Non-pigmented ciliary epithelial cell (primary cell): ENCODE results near the gene HOXA7.

ENCODE experiments used
- DNase-seq: peaks from one replicate; pipeline ENCODE4 v3.0.0-alpha.2; 2010; ENCODE audit warnings: low read depth

Gene HOXA7

DNA sequence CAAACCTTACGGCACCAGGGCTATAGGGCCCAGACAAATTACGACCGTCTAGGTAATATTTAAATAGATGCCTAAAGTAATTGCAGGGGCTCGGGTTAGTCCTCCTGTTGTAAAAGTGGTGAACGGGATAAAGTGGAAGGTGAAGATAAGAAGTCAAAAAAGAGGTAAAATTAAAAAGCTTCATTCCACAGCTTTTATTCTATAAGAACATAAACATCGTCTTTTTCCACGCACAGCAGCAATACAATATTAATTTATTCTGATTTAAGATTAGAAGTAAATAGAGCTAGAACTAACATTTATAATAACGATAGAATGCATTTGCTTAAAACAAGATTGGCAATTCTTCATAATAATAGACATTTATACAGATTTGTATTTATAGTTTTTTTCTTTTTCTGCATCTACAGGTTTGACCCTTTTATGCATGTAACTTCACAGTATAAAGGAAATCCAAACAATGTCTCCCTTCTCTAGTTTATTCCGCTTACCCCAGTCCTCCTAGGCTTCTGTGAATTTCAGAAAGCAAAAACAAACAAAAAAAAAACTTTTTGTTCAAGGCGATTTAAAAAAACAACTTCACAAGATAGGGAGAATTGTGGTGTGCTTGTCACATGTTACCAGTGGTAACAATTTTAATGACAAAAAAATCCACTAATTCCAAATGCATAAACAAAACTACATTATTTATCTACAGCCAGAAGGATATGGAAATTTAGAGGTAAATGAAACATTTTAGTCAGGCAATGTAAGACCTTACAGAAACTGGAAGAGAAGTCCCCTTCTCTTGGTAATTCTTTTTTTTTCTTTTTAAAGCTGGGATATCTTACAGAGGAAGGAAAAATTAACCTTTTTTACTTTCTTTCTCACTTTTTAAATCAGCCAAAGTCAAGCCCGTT is 14.2 kb upstream of the HOXA7 start:
- no peak for DNase-seq

DNA sequence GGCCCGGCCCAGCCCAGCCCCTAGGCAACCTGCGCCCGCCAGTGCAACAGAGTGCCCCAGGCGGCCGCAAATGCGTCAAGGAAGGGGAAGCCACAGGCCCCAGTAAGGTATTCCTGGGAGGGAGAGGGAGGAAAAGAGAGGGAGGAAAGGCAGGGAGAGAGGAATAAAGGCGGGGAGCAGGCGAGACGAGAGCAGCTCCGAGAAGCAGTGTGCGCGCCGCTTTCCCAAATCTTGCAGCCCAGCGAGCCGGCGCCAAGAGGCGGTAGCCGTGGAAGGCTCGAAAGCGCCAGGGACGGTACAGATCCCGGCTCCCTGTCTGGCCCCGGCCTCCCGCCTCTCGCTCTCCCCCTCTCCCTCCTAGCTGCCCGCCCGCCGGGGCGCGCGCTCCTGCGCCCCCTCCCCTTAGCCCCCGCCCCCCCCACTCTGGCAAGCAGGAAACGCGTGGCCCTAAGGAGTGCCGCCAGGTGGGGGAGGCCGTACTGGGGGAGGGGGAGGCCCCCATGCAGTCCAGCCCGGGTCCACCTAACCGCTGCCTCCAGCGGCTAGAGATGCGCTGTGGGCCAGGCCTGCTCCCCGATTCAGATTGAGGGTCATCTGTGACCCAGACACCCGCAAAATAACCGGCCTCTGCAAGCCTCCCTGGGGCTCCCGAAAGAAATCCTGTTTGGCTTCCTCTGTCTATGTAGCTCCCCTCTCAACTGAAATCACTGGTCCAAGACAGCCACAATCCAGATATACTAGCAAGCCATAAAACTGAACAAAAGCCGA is 13.4 kb upstream of the HOXA7 start:
- no peak for DNase-seq

GRCh38 chr7:27168265-27168947 is 11.9 kb upstream of the HOXA7 start:
- no peak for DNase-seq

DNA sequence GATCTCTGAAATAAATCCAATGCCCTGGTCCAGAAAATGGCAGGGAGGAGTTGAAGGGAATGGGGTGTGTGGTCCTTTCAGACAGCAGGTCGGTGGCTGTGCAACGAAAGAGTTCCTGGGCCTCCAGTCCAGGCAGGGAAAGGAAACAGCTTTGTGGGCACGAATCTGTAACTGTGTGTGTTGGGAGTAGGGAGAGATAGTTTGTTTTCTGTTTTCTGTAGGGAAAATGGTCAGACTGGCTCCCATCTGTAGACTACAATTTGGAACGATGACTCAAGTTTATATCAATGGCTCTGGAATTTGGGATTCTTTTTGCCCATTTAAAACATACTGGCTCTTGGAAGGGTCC is 11.4 kb upstream of the HOXA7 start:
- DNase-seq, result no peak

DNA sequence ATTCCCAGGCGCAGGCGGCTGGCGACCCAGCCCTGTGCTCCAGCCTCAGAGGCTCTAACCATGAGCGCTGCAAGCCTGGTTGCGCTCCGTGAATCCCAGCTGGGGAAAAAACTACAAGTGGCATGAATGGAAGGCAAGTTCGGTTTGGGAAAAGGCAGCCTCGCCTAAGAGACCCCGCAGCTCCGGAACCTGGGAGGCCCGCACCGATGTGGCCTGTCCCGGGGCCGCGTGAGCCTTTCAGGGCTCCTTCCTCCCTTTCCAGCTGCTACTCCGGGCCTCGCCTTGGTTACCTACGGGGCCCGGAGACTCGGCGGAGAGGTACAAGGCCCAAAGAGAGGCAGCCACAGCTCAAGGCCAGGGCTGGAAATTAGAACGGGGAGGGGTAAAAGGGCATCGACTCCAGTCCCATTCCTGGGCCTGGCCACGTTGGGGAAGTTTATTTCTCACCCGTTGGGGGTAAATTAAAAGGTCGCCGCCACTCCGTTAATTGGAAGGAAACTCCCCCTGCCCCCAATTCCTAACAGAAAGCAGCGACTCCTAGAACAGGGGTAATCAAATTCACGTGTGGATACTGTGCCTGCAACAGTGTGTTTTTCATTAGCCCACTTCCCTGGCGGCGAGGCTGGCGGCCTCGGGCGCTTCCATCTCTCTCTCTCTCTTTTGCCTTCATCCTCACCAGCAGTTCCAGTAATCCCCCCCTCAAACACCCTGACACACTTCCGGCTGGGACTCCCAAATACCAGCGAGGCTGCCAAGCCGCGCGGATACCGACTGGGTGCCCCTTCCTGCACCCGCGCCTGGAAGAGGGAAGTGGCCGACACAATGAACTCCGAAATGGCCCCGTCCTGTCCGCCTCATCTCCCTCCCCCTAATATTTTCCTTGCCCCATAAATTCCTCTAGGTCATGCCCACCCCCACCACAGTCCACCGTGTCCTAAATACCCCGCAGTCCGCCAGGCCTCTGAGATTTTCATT is 10.3 kb upstream of the HOXA7 start:
- DNase-seq, result no peak

DNA sequence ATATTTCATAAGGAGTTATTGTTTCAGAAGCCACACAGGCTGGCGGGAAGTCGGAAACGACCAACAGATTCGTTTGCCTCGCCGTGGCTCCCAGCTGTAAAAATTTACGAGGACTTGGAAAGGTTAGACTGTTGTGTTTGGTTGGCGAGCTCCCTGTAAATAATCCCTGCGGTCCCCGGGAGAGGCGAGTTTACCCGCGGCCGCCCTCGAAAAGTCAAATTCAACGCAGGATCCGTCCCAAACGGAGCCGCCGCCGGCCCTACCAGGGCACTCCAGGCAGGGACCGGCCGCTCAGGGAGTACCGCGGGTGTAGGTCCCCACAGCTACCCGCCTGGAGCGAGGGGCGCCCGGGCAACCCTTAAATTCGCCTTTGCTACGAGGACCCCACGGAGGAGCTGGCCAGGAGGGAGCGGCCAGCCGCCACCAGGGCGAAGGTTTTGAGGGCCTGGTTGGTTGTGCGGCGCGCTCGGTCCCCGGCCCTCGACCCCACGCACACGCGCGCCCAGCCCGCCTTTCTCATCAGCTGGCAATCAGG is 9.6 kb upstream of the HOXA7 start:
- DNase-seq, result no peak

GRCh38 chr7:27165089-27165995 is 8.9 kb upstream of the HOXA7 start, which contains the start of gene HOXA9:
Gene HOXA9, minus strand, starts transcription at chr7:27165537. Its CDS starts 80 bp downstream, at chr7:27165457.
- no peak for DNase-seq

DNA sequence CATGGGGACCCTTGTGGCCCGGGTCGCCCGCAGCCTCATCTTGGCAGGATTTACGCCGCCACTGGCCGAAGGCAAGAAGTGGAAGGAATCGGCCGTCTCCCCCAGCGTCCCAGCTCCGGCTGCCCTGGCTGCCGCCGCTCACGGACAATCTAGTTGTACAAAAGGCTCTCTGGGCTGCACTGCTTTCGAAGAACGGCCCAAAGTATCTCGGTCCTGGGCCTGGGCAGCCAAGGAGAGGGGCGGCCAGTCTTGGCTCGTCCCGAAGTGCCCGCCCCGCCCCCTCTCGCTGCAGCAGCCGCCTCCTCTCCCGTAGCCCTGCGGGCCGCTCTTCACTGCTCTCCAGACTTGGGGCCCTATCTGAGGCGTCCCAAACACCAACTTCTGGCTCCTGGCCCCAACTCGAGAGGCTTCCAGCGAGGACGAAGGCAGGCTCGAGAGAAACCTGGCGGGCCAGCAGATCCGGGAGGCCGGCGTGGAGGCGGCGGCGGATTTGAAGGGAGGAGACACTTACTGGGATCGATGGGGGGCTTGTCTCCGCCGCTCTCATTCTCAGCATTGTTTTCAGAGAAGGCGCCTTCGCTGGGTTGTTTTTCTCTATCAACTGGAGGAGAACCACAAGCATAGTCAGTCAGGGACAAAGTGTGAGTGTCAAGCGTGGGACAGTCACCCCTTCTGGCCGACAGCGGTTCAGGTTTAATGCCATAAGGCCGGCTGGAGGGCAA is 8.1 kb upstream of the HOXA7 start:
- no peak for DNase-seq

- no peak for DNase-seq
Measured at GRCh38 chr7:27164045-27164366, 7.5 kb upstream of the HOXA7 start.

GRCh38 chr7:27163288-27164044 is 7.0 kb upstream of the HOXA7 start:
- DNase-seq, result no peak

DNA sequence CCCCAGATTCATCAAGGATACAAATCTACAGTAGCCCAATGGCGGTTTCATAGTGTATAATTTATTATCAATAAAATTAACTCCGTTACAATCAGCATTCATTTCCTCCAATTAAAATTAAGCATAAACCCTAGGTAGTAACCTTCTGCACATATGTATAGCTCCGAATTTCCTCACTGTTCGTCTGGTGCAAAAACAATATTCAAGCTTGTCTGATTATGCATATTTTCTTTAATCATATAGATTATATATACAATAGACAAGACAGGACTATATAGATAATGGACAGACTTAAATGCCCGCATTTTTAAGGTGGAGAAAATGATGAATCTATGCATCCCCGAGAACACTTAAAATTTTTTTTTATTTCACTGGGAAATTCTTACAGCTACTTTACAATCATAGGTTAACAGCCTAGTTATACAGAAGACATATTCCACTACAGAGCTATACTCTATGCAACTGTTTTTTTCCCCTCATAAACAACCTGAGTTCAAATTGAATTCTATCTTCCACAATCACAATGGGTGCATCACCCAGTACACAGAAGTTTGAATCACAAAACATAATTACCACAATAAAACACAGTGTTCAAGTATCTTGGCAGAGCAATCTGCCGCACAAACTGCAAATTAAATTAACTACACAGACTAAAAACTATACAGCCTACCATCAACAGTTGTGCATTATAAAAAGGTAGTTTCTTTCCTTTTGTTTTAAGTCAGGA is 6.2 kb upstream of the HOXA7 start:
- DNase-seq, result no peak

DNA sequence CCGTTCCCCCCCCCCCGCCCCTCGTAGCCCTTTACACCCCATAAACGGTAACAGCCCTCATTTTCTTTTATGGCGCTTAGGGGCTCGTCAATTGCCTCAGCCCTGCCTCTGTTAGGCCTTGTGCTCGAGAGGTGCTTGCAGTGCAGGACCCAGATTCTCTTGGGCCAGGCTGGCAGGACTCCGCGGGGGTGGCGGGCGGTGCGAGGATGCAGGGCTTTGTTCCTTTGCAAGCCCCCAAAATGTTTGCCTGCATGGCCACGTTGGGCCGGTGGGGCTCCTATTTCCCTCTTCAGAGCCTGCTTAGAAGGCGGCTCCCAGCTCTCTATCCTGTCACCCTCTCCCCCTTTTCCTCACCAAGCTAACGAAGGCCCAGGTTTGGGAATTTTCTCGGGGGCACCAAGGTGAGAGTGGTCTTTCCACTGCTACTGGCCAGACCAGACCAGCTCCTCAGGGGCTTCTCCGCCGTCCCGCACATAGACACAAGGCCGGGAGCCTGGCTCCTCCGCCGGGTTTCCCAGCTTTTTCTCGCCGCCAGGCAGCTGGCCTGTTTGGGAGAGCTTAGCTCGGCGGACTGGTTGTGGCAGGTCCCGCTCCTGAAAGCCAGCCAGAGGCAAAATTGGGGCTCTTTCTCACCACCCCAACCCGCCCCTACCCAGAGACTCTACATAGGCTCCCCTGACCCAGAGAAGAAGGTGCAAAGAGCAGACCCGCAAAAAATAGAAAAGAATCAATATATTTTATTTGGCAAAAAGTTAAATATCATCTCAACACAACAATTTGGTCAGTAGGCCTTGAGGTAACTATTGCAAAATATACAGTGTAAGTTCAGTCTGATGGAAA is 5.5 kb upstream of the HOXA7 start:
- no peak for DNase-seq

- DNase-seq, result no peak
Measured at GRCh38 chr7:27161214-27161720, 4.8 kb upstream of the HOXA7 start.

DNA sequence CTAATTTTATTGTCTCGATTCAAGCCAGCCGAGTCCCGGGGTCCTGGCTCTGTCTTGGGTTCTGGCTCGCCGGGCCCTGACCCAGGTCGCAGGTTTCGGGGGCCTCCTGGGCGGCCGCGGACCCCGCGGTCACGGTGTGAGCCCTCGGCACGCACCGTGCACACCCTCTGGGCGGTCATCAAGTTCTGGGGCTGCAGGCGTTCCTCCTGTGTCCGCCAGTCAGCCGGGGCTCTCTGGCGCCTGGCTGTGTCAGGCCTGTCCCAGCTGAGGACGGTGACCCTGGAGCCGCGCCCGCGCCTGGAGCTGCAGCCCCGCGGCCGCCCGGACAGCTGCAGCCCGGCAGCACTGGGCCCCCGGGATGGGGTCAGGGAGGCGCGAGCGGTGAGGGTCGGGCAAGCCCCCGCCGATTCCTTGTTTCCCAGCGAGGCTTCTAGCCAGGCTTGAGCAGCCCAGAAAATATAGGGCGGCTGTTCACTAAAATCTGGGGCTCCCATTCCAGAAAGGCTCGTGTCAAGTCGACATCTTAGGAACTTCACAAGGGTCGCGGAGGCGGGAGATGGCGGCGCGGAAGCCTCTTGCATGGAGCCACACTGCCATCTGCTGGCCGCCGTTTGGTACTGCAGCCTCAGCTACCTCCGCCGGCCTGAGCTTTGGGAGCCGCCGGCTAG is 4.2 kb upstream of the HOXA7 start:
- DNase-seq, result peak; percentile 4

DNA sequence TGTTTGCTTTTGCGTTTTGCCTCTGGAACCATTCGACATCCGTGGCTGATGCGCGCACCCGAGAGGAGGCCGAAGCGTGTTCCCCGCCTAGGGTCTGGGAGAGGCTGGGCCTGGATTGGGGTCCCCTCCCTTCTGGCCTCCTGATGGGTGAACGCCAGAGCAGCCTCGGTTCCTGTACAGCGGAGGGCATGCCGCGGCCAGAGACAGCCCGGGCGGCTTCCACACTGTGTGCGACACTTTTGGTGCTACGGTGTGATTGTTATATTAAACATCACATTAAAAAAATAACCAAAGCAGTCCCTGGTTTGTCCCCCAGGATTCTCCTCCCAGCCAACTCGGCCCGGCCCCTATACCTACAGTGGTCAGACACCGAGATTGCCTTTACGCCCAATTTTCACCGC is 3.7 kb upstream of the HOXA7 start:
- no peak for DNase-seq
